ENCODE results near the gene MAP3K6.

GRCh38 chr1:27379564-27380122 lies 12.9 kb upstream of the MAP3K6 start:
- TF ChIP-seq POLR2AphosphoS5 (IDR thresholded peaks at IDR 0.05) (no peak), CTCF (IDR thresholded peaks at IDR 0.05) (no peak), POLR2A (IDR thresholded peaks at IDR 0.05) (no peak)
